Thyroid gland (tissue), 4 donors: ENCODE data around the gene MOGAT3.

Experiments
- CTCF ChIP-seq, 6 experiments: fragments of 200-600 bp in 3 of 6; fragments of 450-650 bp in 3 of 6; sonication (generic) in 3 of 6; IDR thresholded peaks; one replicate each; pipeline ENCODE4 v1.5.1; 2016 to 2019; ENCODE audit warnings: antibody characterized with exemption in 6 of 6, mild to moderate bottlenecking in 2 of 6, inconsistent platforms in 1 of 6, moderate library complexity in 1 of 6
- POLR2A ChIP-seq, 2 donors: fragments of 450-650 bp; IDR thresholded peaks; one replicate each; pipeline ENCODE4 v1.6.1; 2017; ENCODE audit warnings: antibody characterized with exemption in 2 of 2, mild to moderate bottlenecking in 2 of 2, moderate library complexity in 1 of 2

GRCh38 chr7:101245147-101245668, 44.4 kb upstream of the MOGAT3 start:
- no peak for TF ChIP-seq CTCF (IDR thresholded peaks at IDR 0.05)
- no peak for TF ChIP-seq POLR2A (IDR thresholded peaks at IDR 0.05)
